ENCODE measurements around the gene HS3ST6.

The HS3ST6 gene

GRCh38 chr16:1953734-1954133 lies 35.5 kb upstream of the HS3ST6 start:
- no peaks in the 10 kb centered on the region for H3K36me3 ChIP-seq
- H3K4me3 ChIP-seq (ENCODE audit: low read depth, low read length) = no peak overlapping the region
- no peaks in the 10 kb centered on the region for H3K9me3 ChIP-seq
- no peak for DNase-seq
- H3K27me3 ChIP-seq = no peaks in the 10 kb centered on the region
- TF ChIP-seq CTCF (IDR thresholded peaks at IDR 0.05; ENCODE audit: low read depth, low read length) = no peak
- H3K4me1 ChIP-seq = no peaks in the 10 kb centered on the region

GRCh38 chr16:1950559-1950958 lies 32.3 kb upstream of the HS3ST6 start:
- H3K9me3 ChIP-seq = no peaks in the 10 kb centered on the region
- H3K27me3 ChIP-seq = no peaks in the 10 kb centered on the region
- DNase-seq = no peak
- no peak overlapping the region for H3K4me3 ChIP-seq (ENCODE audit: low read depth, low read length)
- H3K36me3 ChIP-seq = no peaks in the 10 kb centered on the region
- no peaks in the 10 kb centered on the region for H3K4me1 ChIP-seq
- TF ChIP-seq CTCF (IDR thresholded peaks at IDR 0.05; ENCODE audit: low read depth, low read length) = no peak

DNA sequence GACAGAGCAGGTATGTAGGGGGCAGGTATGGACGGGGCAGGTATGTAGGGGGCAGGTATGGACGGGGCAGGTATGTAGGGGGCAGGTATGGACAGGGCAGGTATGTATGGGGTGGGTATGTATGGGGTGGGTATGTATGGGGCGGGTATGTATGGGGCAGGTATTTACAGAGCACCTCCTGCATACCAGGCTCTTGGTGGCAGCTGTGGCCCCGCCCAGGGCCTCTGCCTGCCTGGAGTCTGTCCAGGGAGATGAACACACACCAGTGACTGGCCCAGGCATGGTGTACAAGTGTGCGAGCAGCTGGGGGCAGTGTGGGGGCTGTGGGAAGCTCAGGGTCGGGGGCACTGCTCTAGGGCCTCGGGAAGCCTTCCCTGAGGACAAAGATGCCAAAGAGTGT lies 31.8 kb upstream of the HS3ST6 start:
- TF ChIP-seq CTCF (IDR thresholded peaks at IDR 0.05; ENCODE audit: low read depth, low read length) = no peak

DNA sequence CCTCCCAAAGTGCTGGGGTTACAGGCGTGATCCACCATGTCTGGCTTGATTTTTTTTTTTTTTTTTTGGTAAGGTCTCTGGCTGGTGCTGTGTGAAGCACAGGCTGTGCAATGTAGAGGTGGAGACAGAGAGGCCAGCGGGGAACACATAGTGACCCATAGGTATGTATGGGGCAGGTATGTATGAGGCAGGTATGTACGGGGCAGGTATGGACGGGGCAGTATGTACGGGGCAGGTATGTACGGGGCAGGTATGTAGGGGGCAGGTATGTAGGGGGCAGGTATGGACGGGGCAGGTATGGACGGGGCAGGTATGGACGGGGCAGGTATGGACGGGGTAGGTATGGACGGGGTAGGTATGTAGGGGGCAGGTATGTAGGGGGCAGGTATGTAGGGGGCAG lies 31.3 kb upstream of the HS3ST6 start:
- no peaks in the 10 kb centered on the region for H3K4me1 ChIP-seq
- no peak for TF ChIP-seq CTCF (IDR thresholded peaks at IDR 0.05; ENCODE audit: low read depth, low read length)
- no peaks in the 10 kb centered on the region for H3K36me3 ChIP-seq
- no peak overlapping the region for H3K4me3 ChIP-seq (ENCODE audit: low read depth, low read length)
- no peaks in the 10 kb centered on the region for H3K9me3 ChIP-seq
- no peak for DNase-seq
- H3K27me3 ChIP-seq = no peaks in the 10 kb centered on the region

More for the DNA sequence above, 31.8 kb upstream of the HS3ST6 start:
- no peak for DNase-seq
- no peaks in the 10 kb centered on the region for H3K36me3 ChIP-seq
- H3K4me1 ChIP-seq = no peaks in the 10 kb centered on the region
- no peaks in the 10 kb centered on the region for H3K27me3 ChIP-seq
- no peak overlapping the region for H3K4me3 ChIP-seq (ENCODE audit: low read depth, low read length)
- H3K9me3 ChIP-seq = no peaks in the 10 kb centered on the region

DNA sequence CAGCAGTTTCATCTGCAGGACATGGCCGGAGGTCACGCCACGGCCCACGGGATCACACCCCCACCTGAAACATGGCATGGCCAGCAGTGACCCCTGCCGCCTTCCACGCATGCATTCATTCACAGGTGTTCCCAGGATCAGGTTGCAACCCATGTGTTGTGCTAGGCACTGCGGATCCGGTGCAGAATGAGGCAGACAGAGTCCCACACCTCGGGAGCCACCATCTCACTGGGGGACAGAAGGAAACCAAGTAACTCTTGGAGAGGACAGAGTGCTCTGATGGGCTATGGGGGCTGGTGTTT lies 29.1 kb upstream of the HS3ST6 start:
- no peak for DNase-seq
- H3K4me1 ChIP-seq = peaks cover 4% of the 10 kb centered on the region; the same call in 1 of the 2 replicates
- no peaks in the 10 kb centered on the region for H3K9me3 ChIP-seq
- TF ChIP-seq CTCF (IDR thresholded peaks at IDR 0.05; ENCODE audit: low read depth, low read length) = no peak
- no peak overlapping the region for H3K4me3 ChIP-seq (ENCODE audit: low read depth, low read length)
- H3K36me3 ChIP-seq = no peaks in the 10 kb centered on the region
- H3K27me3 ChIP-seq = no peaks in the 10 kb centered on the region

GRCh38 chr16:1946495-1947368 lies 28.5 kb upstream of the HS3ST6 start:
- no peak for DNase-seq
- Histone ChIP-seq H3K9me3 (no peaks in the 10 kb centered on the region), H3K27me3 (no peaks in the 10 kb centered on the region), H3K4me3 (ENCODE audit: low read depth, low read length) (no peak overlapping the region), H3K4me1 (peaks cover 5% of the 10 kb centered on the region; the same call in 1 of the 2 replicates), H3K36me3 (no peaks in the 10 kb centered on the region)
- no peak for TF ChIP-seq CTCF (IDR thresholded peaks at IDR 0.05; ENCODE audit: low read depth, low read length)
